Right hindlimb (tissue), 1 donor: ENCODE measurements around the gene MAP4K2.

ENCODE experiments used
- DNase-seq: peaks from one replicate; pipeline ENCODE4 v3.0.0-alpha.2; 2018

The MAP4K2 gene

DNA sequence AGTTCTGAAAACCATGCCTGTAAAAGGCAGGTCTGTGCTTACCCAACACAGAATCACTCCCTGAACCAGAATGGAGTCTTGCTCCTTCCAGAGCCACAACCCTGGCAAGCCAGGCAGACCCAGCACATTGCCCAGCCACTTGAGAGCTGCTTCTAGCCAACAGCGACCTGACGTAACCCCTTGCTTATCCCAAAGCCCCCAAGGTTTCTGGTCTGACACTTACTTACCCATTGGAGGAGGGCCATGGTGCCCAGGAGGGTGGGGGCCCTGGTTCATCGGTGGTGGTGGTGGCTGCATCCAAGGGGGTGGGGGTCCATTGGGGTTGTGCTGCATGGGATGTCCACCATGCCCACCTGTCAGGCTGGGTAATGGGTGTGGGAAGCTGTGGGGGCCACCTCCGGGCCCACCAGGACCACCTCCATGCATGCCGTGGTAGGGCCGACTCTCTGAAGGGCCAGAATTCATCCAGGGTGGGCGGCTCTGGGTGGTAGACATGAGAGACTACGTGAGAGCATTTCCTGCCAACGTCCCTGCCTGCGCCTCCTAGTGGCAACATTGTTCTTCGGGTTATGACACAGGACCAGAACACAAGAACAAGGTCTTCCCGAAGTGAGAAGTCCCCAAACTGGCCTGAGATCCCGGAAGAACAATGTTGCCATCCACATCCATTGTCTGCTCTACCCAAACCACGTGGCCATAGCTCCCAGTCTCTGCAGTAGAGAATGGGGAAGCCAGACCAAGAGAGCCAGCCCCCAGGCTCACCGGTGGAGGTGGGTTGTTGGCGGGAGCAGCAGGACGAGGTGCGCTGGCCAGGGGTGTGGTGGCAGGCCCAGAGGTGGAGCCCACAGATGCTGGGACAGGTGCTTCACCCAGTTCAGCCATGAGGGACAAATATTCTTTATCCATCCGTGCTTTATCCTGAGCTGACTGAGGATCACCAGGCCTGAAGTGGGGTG, 35.4 kb downstream of the MAP4K2 start:
- peak; percentile 62 for DNase-seq

DNA sequence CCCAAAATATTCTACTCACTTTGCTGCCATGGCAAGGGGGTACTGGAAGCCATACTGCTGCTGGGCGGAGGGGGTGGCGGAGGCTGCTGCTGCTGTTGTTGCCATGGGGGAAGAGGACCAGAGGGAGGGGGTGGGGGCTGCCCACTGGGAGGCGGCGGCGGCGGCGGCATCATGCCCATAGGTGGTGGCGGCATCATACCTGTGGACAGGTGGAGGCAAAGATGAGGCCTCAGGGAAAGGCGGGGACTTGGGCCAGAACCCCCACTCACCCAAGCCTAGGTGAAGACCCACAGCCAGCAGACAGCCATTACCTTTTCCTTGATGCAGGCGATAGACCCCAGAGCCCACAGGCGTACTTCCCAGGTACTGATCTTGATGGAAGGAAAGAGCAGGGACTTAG, 36.1 kb downstream of the MAP4K2 start:
- DNase-seq: no peak

DNA sequence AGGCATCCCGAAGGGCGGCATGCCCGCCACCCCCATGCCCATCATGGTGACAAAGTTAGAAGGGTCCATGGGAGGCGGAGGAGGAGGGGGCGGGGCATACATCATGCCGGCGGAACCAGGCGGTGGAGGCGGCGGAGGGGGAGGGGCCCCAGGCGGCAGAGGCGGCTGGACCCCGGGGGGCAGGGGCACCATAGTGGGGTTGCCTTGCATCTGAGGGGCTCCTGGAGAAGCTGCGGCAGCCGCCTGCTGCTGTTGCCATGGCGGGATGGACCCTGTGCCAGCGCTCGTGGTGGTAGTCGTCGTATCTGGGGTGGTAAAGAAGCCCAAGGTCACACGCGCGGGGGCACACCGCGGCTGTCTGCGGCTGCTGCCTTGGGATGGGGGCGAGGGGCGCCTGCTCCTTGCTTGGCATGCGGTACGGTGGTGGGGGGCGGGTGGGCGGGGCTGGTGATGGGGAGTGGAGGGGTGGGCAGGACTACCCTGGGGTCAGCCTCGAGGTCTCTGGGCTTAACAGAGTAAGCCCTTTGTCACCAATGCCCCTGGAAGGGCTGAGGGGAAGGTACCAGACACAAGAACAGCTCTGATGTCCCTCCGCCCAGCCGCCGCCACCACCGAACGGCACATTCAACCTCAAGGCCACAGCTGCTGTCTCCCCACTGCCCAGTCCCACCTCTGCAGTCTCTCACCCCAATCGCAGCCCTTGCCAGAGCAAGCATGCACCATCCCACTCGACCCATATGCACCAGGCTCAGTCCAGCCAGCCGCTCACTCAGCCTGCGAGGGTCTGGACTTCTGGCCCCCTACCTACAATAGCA, 37.0 kb downstream of the MAP4K2 start:
- DNase-seq: no peak

DNA sequence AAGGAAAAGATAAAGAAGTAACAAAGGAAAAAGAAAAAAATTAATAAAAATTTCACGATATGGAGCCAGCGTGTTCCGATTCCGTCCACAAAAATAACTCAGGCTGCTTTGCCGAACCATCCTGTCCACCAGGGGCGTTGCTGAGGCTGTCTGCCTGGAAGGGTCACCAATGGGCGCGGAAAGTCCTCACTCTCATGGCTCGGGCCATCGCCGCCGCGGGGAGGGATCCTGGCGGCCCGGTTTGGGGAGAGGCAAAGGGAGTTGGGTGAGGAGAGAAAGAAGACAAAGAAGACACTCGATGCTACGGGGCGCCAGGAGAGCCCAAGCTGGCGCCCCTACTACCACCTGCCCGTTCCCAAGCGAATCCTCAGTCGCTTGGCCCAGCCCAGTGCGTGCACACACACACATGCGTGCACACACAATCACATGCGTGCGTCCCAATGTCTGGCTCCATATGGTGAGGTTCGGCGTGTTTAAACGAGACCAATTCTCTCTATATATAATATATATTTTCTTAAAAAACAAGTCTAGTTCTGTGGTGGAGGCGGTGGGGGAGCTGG, 37.6 kb downstream of the MAP4K2 start:
- no peak for DNase-seq

DNA sequence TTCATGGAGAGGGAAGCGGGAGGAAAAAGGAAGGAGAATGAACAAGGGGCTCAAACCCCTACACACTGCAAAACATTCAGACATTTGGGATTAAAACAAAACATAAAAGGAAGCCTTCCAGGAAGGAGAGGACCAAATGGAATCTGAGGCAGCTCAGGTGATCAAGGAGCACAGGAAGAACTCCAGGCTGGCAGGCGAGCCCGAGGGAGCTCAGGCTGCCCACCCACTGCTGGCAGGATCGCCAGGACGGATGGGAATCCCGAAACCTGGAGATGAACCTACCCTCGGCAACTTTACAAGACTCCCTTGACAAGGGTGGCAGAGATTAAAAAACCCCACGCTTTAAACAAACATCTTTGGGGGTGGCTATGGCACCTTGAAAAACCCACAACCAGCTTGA, 38.3 kb downstream of the MAP4K2 start:
- DNase-seq: no peak

DNA sequence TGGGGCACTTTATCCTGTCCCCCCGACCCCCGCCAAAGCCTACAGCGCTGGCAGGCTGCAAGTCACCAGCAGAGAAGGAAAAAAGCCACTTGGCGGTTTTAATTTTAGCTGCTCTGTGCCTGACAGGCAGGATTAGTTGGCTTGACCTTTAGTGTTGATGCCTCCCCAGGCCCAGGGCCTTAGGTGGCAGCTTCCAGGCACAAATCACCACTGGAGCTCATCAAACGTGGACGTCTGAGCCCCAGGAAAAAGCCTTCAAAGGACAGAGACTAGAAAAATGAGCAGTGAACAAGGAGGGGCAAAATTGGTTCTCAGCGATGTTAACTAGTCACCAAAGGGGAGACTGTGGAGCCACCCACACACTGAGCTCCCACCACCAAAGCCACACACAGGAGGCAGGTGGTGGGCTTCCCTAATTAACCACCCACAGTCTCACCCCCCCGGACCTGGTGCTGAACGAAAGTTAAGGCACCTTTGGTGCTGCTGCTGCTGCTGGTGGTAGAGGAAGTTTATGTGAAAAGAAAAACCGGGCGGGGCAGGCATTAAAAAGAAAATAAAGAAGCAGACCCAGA, 38.9 kb downstream of the MAP4K2 start:
- DNase-seq: no peak

DNA sequence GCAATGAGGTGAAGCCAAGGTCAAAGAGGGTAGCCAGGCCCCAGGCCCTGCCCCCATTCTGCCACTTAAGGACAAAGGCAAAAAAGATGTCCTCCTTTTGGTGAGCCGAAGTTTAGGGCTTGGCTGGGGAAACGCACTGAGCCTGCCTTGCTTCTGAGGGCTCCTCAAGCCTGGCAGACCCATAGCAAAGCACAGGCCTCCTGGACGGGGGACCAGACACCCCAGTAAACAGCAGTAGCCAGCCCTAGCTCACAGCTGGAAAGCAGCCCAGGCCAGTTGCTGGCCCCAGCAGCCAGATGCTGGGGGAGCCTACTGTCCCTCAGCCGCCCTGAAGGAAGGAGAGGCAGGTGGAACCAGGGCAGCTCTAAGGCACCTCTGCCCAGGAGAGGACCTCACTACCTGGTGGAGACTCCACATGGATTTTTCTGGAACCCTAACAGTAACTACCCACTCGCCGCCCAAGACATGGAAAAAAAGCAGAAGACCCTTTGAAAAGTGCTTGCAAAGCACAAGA, 39.4 kb downstream of the MAP4K2 start:
- no peak for DNase-seq

DNA sequence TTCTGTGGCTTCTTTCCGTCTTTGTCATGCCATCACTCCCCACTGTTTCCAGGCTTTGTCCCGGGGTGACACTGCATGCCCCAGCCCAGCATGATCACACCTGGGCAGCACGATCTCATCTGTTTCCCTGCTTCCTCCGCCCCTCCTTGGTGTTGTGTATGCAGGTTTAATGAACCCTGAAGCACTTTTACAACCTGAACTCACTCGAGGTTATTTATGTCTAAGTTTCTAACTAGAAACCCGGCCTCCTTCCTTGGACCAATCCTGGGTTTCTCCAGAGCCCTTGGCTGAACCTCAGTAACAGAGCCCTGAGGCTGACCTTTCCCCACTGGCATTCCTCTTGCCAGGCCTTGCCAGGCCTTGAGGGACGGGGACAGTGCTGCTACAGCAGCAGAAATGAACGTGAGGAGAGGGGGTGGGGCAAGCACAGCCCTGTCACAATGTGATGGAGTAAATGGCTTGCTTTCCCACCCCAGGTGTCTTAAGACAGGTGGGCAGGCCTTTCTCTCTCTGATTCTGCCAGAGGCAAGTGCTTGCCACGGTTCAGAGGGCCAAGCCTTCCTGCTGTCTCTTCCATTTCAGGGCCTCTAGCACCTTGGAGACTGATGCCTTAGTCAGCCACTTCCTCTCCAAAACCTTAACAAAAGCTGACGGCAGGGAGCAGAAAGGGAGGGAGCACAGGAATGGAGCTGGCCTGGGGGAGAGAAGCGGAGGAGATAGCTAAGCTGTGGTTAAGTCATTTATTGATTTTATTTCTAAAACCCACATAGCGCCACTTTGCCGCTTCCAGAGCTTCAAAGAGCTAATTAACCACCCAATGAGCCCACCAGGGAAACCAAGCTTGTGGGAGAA, 40.1 kb downstream of the MAP4K2 start:
- DNase-seq: no peak

DNA sequence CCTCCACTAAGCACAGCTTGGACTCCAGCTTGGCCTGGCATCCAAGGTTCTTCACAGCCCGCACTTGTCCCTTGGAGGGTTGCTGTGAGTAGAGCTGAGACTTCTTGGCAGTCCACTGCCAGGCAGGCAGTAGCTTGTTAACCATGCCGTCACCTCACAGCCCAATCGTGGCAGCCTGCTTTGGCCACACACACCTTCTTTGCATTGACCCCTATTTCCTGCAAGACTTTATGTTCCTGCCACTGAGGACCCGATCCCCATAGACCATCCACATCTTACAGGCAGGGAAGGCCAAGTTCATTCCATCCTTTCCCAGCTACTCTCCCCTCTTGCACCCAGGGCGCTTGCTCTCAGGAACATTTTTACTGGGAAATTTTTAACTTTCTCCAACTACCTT, 40.7 kb downstream of the MAP4K2 start:
- DNase-seq: no peak

DNA sequence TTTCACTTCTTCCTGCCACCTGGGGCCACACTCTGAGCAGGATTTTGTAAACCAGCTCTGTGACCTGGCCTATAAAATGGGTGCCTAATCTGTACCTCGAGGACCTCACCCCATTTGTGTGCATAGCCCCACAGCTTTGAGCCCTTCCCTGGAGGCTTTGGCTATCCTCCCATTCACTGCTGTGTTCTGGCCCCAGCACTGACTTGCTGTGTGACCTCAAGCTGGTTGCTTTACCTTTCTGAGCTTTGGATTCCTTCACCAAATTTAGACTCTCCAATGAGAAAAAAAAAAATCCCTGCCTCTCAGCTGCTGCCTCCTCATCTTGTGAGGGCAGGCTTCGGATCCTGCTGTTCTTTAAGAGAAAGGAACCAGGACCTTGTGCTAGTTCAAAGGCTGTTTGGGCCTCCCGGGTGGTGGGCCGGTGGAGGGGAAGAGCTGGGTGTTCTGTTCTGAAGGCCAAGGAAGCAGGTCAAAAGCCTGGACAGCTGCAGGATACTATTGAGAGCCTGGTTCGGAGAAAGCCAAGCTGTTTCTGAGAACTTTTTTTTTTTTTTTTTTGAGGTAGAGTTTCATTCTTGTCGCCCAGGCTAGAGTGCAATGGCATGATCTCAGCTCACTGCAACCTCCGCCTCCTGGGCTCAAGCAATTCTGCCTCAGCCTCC, 42.1 kb downstream of the MAP4K2 start:
- no peak for DNase-seq

DNA sequence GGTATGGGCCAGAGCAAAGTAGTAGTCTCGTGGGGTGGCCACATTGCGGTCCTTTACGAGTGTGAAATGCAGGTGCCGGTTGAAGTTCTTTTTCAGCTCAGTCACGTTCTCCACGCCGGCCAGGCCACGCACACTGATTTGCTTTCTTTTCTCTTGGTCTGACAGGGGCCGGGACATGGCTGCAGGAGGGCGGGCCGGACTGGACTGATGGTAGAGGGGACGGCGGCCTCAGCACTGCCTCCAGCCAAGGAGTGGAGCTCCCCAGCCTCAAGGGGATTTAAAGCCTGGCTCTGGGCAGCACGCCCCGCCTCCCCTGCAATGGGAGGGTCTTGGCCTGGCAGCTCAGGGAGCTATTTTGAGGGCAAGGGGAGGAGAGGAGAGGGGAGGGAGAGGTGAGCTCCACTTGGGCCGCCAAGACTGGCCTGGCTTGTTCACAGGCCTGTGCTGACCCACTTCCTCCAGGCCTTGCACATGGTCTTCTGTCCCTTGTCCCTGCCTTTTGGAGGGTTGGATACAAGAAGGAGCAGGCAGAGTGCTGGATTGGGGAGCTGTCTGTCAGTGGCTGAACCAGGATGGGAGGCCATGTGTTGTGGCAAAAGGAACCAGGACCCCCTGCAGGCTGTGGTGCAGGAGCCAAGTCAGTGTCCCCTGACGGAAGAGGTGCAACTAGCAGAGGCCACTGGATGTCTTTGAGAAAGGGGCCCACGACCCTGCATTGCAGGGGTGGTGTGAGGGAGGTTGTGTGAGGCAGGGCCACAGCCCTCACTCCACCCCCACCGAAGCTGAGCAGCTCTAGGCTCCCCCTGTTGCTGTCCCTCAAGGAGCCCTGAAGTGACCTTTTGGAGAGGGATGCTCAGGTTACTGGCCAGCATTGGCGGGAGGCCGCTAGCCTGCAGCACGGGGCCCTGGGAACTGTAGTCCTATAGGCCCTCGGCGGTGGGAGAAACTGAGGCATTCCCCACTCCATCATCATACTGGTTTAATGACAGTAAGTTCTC, 43.0 kb downstream of the MAP4K2 start, which contains the start of gene PYGM:
Gene PYGM, minus strand, starts transcription at position 253 of the 998 bp plus-strand sequence. Its CDS starts 76 bp downstream, at position 177.
- peak; percentile 94 for DNase-seq

DNA sequence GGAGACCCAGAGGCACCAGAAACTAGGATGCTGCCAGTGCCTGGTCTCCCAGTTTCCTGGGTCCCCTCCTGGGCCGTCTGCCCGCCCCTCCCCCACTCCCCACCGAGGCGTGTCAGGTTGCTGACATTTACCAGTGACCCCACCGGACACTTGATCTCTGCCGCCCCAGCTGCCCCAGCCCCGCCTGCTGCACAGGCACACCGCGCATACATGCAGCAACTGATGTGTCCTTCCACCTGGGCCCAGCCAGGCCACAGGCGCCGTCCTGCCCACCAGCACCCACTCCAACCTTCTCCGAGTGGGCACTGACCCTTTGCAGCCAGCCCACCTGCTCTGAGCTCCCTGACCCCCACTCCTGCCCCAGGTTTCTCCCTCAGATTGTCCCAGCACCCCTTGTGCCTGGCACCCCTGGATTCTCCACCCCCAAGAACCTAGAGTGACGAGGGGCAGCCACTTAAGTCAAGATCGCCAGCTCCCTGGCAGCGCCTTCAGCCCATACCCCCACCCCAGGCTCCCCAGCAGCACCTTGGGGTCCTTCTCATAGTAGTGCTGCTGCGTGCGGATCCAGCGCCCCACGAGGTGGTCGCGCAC, 43.8 kb downstream of the MAP4K2 start:
- peak; percentile 39 for DNase-seq

DNA sequence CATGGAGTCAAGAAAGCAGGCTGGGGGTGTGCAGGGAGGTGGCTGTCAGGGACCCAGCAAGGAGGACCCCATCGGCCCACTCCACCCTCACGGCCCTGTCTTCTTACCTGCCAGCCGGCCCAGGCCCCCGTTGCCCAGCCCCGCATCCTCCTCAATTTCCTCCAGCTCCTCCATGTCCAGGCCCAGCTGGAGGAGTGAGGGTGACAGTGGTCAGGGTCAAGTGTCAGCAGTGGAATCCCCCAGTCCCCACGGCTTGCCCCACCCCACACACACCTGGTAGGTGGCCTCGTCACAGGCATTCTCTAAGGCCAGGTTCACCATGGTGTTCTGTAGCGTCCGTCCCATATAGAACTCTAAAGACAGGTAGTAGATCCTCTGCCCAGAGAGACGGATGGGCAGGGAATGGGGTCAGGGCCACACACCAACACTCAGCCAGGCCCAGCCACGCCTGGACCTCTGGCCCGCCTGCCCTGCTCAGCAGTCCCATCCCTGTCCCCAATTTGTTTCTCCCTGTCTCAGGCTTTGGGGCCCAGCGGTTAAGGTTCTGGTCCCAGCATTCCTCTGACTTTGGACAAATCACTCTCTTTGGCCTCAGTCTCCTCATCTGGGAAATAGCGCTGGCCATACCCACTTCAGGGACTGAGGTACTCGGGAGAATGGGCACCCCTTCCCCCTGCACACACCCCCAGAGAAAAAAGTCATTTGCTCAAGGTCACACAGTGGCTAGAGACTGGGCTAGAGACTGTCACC, 44.5 kb downstream of the MAP4K2 start:
- DNase-seq: no peak

DNA sequence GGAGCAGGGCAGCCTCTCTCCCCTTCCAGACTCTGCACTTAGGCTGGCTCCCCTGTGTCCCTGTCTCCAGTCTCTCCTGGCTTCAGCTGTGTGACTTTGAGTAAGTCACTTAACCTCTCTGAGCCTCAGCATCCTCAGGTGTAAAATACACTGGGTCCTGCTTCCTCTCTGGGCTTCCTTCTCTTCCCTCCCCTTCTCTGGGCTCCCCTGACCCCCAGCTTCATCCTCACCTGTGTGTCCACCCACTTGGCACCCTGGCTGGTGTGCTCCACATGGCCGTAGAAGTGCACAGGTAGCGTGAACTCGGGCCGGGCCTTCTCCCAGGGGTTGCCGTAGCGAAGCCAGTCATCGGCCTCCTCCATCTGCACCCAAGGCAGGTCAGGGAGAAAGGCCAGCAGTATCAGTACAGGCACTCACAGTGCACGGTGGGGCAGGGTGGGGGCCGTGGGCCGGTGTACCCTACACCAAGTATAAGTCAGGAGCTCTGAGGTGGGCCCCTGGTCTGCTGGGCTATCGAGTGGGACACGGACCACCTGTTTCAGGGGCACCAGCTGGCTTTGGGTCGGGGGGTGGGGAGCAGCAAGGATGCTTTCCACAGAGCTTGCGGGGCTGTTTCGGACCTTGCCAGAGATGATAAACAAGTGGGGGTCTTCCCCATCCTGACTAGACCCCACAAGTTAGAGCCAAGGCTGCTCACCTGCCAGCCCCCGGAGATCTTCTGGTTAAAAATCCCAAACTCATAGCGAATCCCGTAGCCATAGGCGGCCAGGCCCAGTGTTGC, 45.3 kb downstream of the MAP4K2 start:
- DNase-seq: no peak

DNA sequence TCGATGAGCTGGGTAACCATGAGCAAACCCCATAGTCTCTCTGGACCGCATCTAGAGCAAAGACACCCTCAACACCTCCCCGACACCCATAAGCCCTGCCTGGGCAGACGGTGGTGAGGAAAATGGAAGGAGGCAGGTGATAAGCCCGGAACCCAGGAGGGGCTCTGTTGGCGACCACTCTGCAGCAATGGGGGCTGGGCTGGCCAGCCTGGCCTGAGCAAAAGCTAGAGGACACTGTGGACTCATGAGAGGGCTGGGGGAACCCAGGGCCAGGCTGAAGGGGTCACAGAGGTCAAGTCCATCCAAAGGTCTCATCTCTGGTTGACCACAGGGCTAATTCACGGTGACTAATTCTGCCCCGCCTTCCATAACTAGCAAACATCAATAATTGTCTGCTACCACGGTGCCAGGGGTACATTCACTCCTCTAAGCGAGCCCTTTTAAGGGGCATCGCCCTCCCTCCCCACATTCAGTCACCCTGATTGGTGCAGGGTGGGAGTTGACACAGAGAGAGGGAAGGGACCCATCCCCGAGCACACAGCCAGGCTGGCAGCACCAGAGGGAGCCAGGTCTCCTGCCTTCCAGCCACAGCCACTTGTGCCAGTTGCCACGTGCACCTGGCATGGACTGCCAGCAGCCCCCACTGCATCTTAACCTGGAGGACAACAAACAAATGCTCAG, 47.2 kb downstream of the MAP4K2 start:
- DNase-seq: no peak

DNA sequence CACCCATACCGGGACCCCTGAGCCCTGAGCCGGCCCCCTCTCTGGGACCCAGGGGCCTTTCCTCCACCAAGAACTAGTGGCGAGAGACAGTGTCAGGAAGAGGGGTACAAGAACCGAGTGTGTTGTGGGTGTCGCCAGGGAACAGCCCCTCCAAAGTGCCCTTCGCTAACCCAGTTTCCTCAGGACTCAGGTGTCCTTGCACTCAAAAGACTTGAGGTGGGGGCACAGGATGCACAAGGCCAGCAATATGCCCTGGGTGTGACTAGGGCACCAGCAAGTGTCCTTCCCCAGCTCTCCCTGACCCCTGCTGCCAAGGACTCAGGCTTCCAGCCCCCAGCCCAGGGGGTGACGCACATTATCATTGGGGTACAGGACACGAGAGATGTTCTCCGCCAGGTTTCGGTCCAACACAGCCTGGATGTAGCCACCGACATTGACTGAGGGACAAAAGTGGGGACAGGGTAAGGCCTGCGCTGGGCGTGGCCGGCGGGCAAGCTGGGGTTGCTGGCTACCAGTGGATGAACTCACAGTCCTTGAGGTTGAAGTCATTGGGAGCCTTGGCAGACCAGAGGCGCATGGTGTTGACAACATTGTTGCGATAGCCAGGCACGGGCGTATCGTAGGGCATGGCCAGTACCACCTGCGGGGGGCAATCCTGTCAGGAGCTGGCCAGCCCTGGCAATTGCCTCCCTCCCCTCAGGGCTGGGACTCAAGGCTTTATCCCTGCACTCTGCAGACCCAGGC, 47.9 kb downstream of the MAP4K2 start:
- no peak for DNase-seq
